ENCODE data around the gene MASTL. TPM values are rescaled to one million over a fixed set of nuclear protein-coding genes. Genes with fewer than 3 reads are reported as not detected.

MASTL gene
- polyA plus RNA-seq, 1 of the 3 experiments (the other 2 are of a cell fraction) = 5.8 TPM

- peaks cover 0 to 4% of the 10 kb centered on the region in 2 experiments; a peak in 1 of 4 replicates for H3K4me1 ChIP-seq (ENCODE audit: control insufficient read depth in 1 of 2, insufficient read depth in 2 of 2, low read depth in 1 of 2, low read length in 1 of 2)
- DNase-seq = no peak
- H3K36me3 ChIP-seq (replicated peaks in 1 of 2; ENCODE audit: control insufficient read depth in 1 of 2, insufficient read depth in 2 of 2, low read length in 1 of 2) = peaks cover 6 to 15% of the 10 kb centered on the region in 2 experiments
- H4K20me1 ChIP-seq (ENCODE audit: insufficient read depth) = no peaks in the 10 kb centered on the region
- no peak overlapping the region for H3K4me3 ChIP-seq (ENCODE audit: low read depth in 2 of 2, low read length in 1 of 2)
- TF ChIP-seq RFX5 (IDR thresholded peaks at IDR 0.05; ENCODE audit: low read length) (no peak), TCF12 (IDR thresholded peaks at IDR 0.05) (no peak), EP300 (IDR thresholded peaks at IDR 0.05; ENCODE audit: borderline replicate concordance in 1 of 2, low read depth in 1 of 2, low read length in 1 of 2) (no peak), REST (IDR thresholded peaks at IDR 0.05; ENCODE audit: low read depth, low read length) (no peak), IRF3 (IDR thresholded peaks at IDR 0.05; ENCODE audit: low read depth, low read length) (no peak), EZH2phosphoT487 (IDR thresholded peaks at IDR 0.05; ENCODE audit: borderline replicate concordance, low read depth) (no peak), PBX3 (IDR thresholded peaks at IDR 0.05) (no peak), USF2 (IDR thresholded peaks at IDR 0.05; ENCODE audit: borderline replicate concordance, low read depth, low read length) (no peak), TEAD4 (IDR thresholded peaks at IDR 0.05; ENCODE audit: borderline replicate concordance, insufficient read depth) (no peak), CTCF (IDR thresholded peaks at IDR 0.05) (no peak), SIN3A (IDR thresholded peaks at IDR 0.05; ENCODE audit: borderline replicate concordance, low read depth, low read length) (no peak), MAX (IDR thresholded peaks at IDR 0.05; ENCODE audit: low read depth) (no peak), GABPA (IDR thresholded peaks at IDR 0.05; ENCODE audit: low read depth) (no peak), FOSL2 (IDR thresholded peaks at IDR 0.05; ENCODE audit: borderline replicate concordance, low read depth) (no peak), SMC3 (IDR thresholded peaks at IDR 0.05; ENCODE audit: low read depth, low read length) (no peak), USF1 (IDR thresholded peaks at IDR 0.05; ENCODE audit: borderline replicate concordance, low read depth) (no peak), NRF1 (IDR thresholded peaks at IDR 0.05; ENCODE audit: low read depth, low read length) (no peak), RXRA (IDR thresholded peaks at IDR 0.05; ENCODE audit: borderline replicate concordance, low read depth) (no peak)
- 88% methylated on average over 2 of the region's 2 CpGs for WGBS (ENCODE audit: low lambda C conversion rate)
- no peaks in the 10 kb centered on the region for H3K9me3 ChIP-seq
- H3F3A ChIP-seq (replicated peaks; ENCODE audit: insufficient read depth) = peaks cover 24% of the 10 kb centered on the region
- POLR2A ChIA-PET = no interaction called here
- H3K4me2 ChIP-seq = no peak overlapping the region
- H3K27me3 ChIP-seq (ENCODE audit: insufficient read depth) = no peaks in the 10 kb centered on the region
- no peaks in the 10 kb centered on the region for H3K9me2 ChIP-seq
- CTCF ChIA-PET = no interaction called here
- no peak overlapping the region for H2AFZ ChIP-seq (ENCODE audit: low read depth)
- no peaks in the 10 kb centered on the region for H3K79me2 ChIP-seq (ENCODE audit: insufficient read depth)
- H3K9ac ChIP-seq = no peak overlapping the region
- no peak overlapping the region for H3K27ac ChIP-seq (ENCODE audit: low read depth in 2 of 2, low read length in 1 of 2)
Observed at GRCh38 chr10:27190508-27190907, 35.4 kb downstream of the MASTL start.

Data from SK-N-SH (cell line).